GM12878 (cell line): ENCODE results near the gene FANCC. TPM values are rescaled to one million over a fixed set of nuclear protein-coding genes. Genes with fewer than 3 reads are reported as not detected.

ENCODE experiments used
- ATAC-seq: fragments of 200-7000 bp; cut with Tn5 transposase; 3 replicates; pipeline ENCODE4 v1.9.1; 2020; ENCODE audit warnings: mild to moderate bottlenecking, moderate library complexity
- BruUV-seq: library from RNA; stranded (reverse); fragments of 400-500 nt; replicated peaks from 2 replicates; lab custom pipeline; 2021; lab: Mats Ljungman, UMichigan
- CTCF ChIA-PET: fragments of 300-600 bp; sonication (Branson Sonifier 250); formaldehyde crosslinking; extraction: SDS; loops from one replicate; lab custom pipeline; 2021; ENCODE audit warnings: inconsistent platforms; lab: Yijun Ruan, JAX
- POLR2A ChIA-PET: fragments of 350-600 bp; formaldehyde crosslinking; extraction: SDS; loops from one replicate; lab custom pipeline; 2021; ENCODE audit warnings: inconsistent platforms; lab: Charles Lee
- RAD21 ChIA-PET: fragments of 300-600 bp; sonication (Branson Sonifier 250); formaldehyde crosslinking; loops from one replicate; lab custom pipeline; 2023; ENCODE audit warnings: antibody characterized with exemption; ENCODE audit not compliant: unreplicated experiment; lab: Charles Lee
- SMC1A ChIA-PET: fragments of 300-600 bp; sonication (Branson Sonifier 250); formaldehyde crosslinking; loops from one replicate; lab custom pipeline; 2023; ENCODE audit not compliant: unreplicated experiment, uncharacterized antibody; lab: Charles Lee
- DNase-seq: peaks from one replicate; pipeline ENCODE4 v3.0.0-alpha.2; 2011; ENCODE audit warnings: low read depth, low spot score
- FAIRE-seq: peaks from 3 replicates; lab custom pipeline; 2011; peaks lifted over from hg19 to GRCh38; lab: Jason Lieb, UNC
- H2AFZ ChIP-seq: 2 replicates; pipeline ENCODE4 v1.6.0; 2011; ENCODE audit warnings: low read depth, low read length, control low read depth; ENCODE audit not compliant: control insufficient read depth
- H3K27ac ChIP-seq: 2 replicates; pipeline ENCODE4 v1.5.1; 2011; ENCODE audit warnings: control low read depth; ENCODE audit not compliant: control insufficient read depth, insufficient read depth
- H3K27me3 ChIP-seq, 2 experiments: replicated peaks in 1 of 2; 2 replicates each; pipeline versions ENCODE4 v1.6.0 to v1.6.1; 2011; ENCODE audit warnings: low read length in 1 of 2; ENCODE audit not compliant: control insufficient read depth in 2 of 2, insufficient read depth in 2 of 2
- H3K36me3 ChIP-seq, 2 experiments: 2 replicates each; pipeline ENCODE4 v1.5.1; 2011; ENCODE audit warnings: low read length in 1 of 2; ENCODE audit not compliant: control insufficient read depth in 2 of 2, insufficient read depth in 2 of 2
- H3K4me1 ChIP-seq: 2 replicates; pipeline ENCODE4 v1.6.1; 2011; ENCODE audit warnings: mild to moderate bottlenecking, low read length, moderate library complexity, mixed read lengths; ENCODE audit not compliant: control insufficient read depth, insufficient read depth
- H3K4me2 ChIP-seq: 2 replicates; pipeline ENCODE4 v1.6.0; 2011; ENCODE audit warnings: control low read depth; ENCODE audit not compliant: control insufficient read depth, insufficient read depth
- H3K4me3 ChIP-seq: fragments of 200-600 bp; sonication (generic); 2 replicates; pipeline ENCODE4 v1.5.1; 2016
- H3K79me2 ChIP-seq: 2 replicates; pipeline ENCODE4 v1.6.0; 2011; ENCODE audit warnings: low read length; ENCODE audit not compliant: control insufficient read depth, insufficient read depth
- H3K9ac ChIP-seq: 2 replicates; pipeline ENCODE4 v1.8.0; 2011; ENCODE audit warnings: low read length, control low read depth, mixed read lengths; ENCODE audit not compliant: control insufficient read depth, insufficient read depth
- H3K9me3 ChIP-seq: replicated peaks from 3 replicates; pipeline ENCODE4 v1.5.1; 2011; ENCODE audit warnings: mild to moderate bottlenecking, low read length; ENCODE audit not compliant: control insufficient read depth, insufficient read depth
- H4K20me1 ChIP-seq: 2 replicates; pipeline ENCODE4 v1.6.0; 2011; ENCODE audit not compliant: control insufficient read depth, insufficient read depth
- ASH2L ChIP-seq: fragments of 300-600, 200-600 bp; sonication (generic); IDR thresholded peaks from 2 replicates; pipeline ENCODE4 v1.6.1; 2017; ENCODE audit warnings: low read depth, mild to moderate bottlenecking, borderline replicate concordance
- CREB1 ChIP-seq: IDR thresholded peaks from 2 replicates; pipeline ENCODE4 v1.6.1; 2012; ENCODE audit warnings: low read depth, mild to moderate bottlenecking, inconsistent platforms
- CTCF ChIP-seq, 3 experiments: IDR thresholded peaks in 2 of 3; conservative IDR thresholded peaks in 1 of 3; 2 replicates each; pipeline ENCODE4 v1.5.1; 2011; ENCODE audit warnings: low read depth in 3 of 3, low read length in 3 of 3, mild to moderate bottlenecking in 3 of 3, control low read depth in 2 of 3, moderate library complexity in 2 of 3, inconsistent platforms in 1 of 3, mixed read lengths in 1 of 3; ENCODE audit not compliant: control insufficient read depth in 2 of 3, insufficient read depth in 1 of 3; ENCODE audit errors: extremely low read depth in 1 of 3
- E4F1 ChIP-seq: fragments of 450-650 bp; IDR thresholded peaks from 2 replicates; pipeline ENCODE4 v1.6.1; 2018; ENCODE audit warnings: borderline replicate concordance, mild to moderate bottlenecking; ENCODE audit not compliant: partially characterized antibody
- NRF1 ChIP-seq: conservative IDR thresholded peaks from 2 replicates; pipeline ENCODE4 v1.6.1; 2011; ENCODE audit warnings: mild to moderate bottlenecking, low read depth, low read length, improper control_type of control experiment
- POU2F2 ChIP-seq: IDR thresholded peaks from 3 replicates; pipeline ENCODE4 v1.6.1; 2011; ENCODE audit warnings: low read depth, mild to moderate bottlenecking, low read length, borderline replicate concordance
- RAD21 ChIP-seq: IDR thresholded peaks from 2 replicates; pipeline ENCODE4 v1.6.1; 2011; ENCODE audit warnings: mild to moderate bottlenecking, low read depth, low read length, moderate library complexity; ENCODE audit not compliant: insufficient read depth
- SMC3 ChIP-seq: IDR thresholded peaks from 2 replicates; pipeline ENCODE4 v1.6.1; 2011; ENCODE audit warnings: low read length, improper control_type of control experiment, borderline replicate concordance
- ZZZ3 ChIP-seq: IDR thresholded peaks from 2 replicates; pipeline ENCODE4 v1.6.1; 2011; ENCODE audit warnings: low read depth; ENCODE audit not compliant: control insufficient read depth, insufficient read length
- WGBS: methylation state at CpG from one replicate; pipeline ENCODE4 v1.1.6; 2016; ENCODE audit warnings: low lambda C conversion rate; ENCODE audit not compliant: insufficient replicate concordance, insufficient coverage; ENCODE audit errors: missing lambda C conversion rate; 5-methylcytosine and 5-hydroxymethylcytosine counted together
- in situ Hi-C: fragments of 300-500 bp; cut with MboI; formaldehyde crosslinking; loops from 9 replicates; pipeline ENCODE4 v1.14.3; 2018; ENCODE audit warnings: mixed read lengths
- intact Hi-C: fragments of 100-400 bp; cut with micrococcal nuclease; formaldehyde crosslinking; loops from one replicate; pipeline ENCODE4 v1.14.2; 2022; ENCODE audit not compliant: unreplicated experiment
- polyA plus RNA-seq, 11 experiments: library from polyadenylated mRNA; depleted of rRNA in 4 of 11; unstranded in 6 of 11; stranded (reverse) in 5 of 11; fragments of >200 nt; fragmentation: Nextera tagmentation in 4 of 11; fragmentation: Illumina TruSeq in 1 of 11; extraction: Ambion mirVana in 4 of 11; extraction: Trizol in 1 of 11; gene quantifications; 1 replicate in 1 of 11; 2 replicates in 10 of 11; pipeline versions ENCODE4 v1.2.1 to v1.2.3, GENCODE V29; 2011 to 2016; ENCODE audit warnings: inconsistent platforms in 2 of 11, missing spikeins in 2 of 11, low read depth in 1 of 11
- total RNA-seq, 4 experiments: library from RNA; depleted of rRNA in 3 of 4; stranded (reverse); fragments of >200 nt in 3 of 4; fragmentation: Illumina TruSeq in 1 of 4; extraction: Trizol in 1 of 4; gene quantifications; 2 replicates each; pipeline versions ENCODE4 v1.2.1 to v1.2.3, GENCODE V29; 2013 to 2021

FANCC gene
- total and polyA plus RNA-seq, 10 of the 15 experiments (the other 5 are each of a cell fraction or from before 2014, with no cell fraction given): 1.2 to 16.8 (median 10.5) TPM

- intact Hi-C loops (no loop called here), in situ Hi-C loops (no loop called here)
- Histone ChIP-seq H3K4me3 (no peak overlapping the region), H3K27me3 (no peaks in the 10 kb centered on the region), H3K4me2 (no peak overlapping the region), H3K9me3 (peaks cover 9% of the 10 kb centered on the region; the same call in 2 of the 3 replicates), H3K4me1 (no peaks in the 10 kb centered on the region), H3K36me3 (no peaks in the 10 kb centered on the region), H4K20me1 (no peaks in the 10 kb centered on the region), H3K79me2 (no peaks in the 10 kb centered on the region), H2AFZ (no peak overlapping the region), H3K27ac (no peak overlapping the region), H3K9ac (no peak overlapping the region)
- DNase-seq: no peak
- BruUV-seq: no TSS peak
- ChIA-PET RAD21 (interaction anchor here (1.0 kb wide), 1 partner anchor 875 kb away, joined by 3 read pairs; no protein-coding TSS in a partner anchor), CTCF (no interaction called here), SMC1A (no interaction called here), POLR2A (no interaction called here)
- no peak for ATAC-seq
- TF ChIP-seq ASH2L (no peak), CREB1 (no peak), NRF1 (no peak)
- 70% methylated on average over 13 of the region's 13 CpGs for WGBS
- no peak for FAIRE-seq
These were observed 25.1 kb upstream of the FANCC start for GRCh38 chr9:95342571-95342970.

- H4K20me1 ChIP-seq: no peaks in the 10 kb centered on the region
- 79% methylated on average over 5 of the region's 5 CpGs for WGBS
These were observed 23.9 kb upstream of the FANCC start for GRCh38 chr9:95341293-95341962.

More at GRCh38 chr9:95341293-95341962, 23.9 kb upstream of the FANCC start:
- no peak overlapping the region for H3K4me3 ChIP-seq
- POLR2A ChIA-PET: no interaction called here
- TF ChIP-seq POU2F2 (peak; percentile 82; the same call in 1 of the 3 replicates), CTCF (IDR thresholded peaks at IDR 0.05 in 2 of 3, conservative IDR thresholded peaks at IDR 0.05 in 1 of 3; ENCODE audit: control insufficient read depth in 2 of 3, extremely low read depth in 1 of 3, insufficient read depth in 1 of 3, low read depth in 3 of 3, low read length in 3 of 3) (peak in 1 of 3 experiments; percentile 1; a peak in 2 of 6 replicates), ZZZ3 (no peak), SMC3 (peak; percentile 8; the same call in 1 of the 2 replicates), E4F1 (no peak), RAD21 (0 out of 2 replicates have a peak, but pooled peaks have one; percentile 14)
- TF ChIP-seq, all 136 proteins: peak for 4
- no peaks in the 10 kb centered on the region for H3K79me2 ChIP-seq
- intact Hi-C loops (no loop called here), in situ Hi-C loops (no loop called here)
- no peak overlapping the region for H3K27ac ChIP-seq
- H3K9ac ChIP-seq: no peak overlapping the region
- H3K4me1 ChIP-seq: no peaks in the 10 kb centered on the region
- H2AFZ ChIP-seq: no peak overlapping the region
- no peak for FAIRE-seq
- ATAC-seq: 0 out of 3 replicates have a peak, but pooled peaks have one; percentile 14
- RAD21 ChIA-PET: interaction anchor here (0.7 to 1.0 kb wide), 2 partner anchors 12 to 876 kb away, joined by 3 read pairs; no protein-coding TSS in a partner anchor
- no peaks in the 10 kb centered on the region for H3K27me3 ChIP-seq
- CTCF ChIA-PET: interaction anchor here (0.8 to 1.3 kb wide), 2 partner anchors 19 to 875 kb away, joined by 3 read pairs; no protein-coding TSS in a partner anchor
- BruUV-seq: no TSS peak
- H3K4me2 ChIP-seq: no peak overlapping the region
- DNase-seq: no peak
- peaks cover 10% of the 10 kb centered on the region; the same call in 2 of the 3 replicates for H3K9me3 ChIP-seq
- no peaks in the 10 kb centered on the region for H3K36me3 ChIP-seq
- SMC1A ChIA-PET: no interaction called here
